ENCODE data around the gene IDS.
A peak's percentile ranks its signal among the peaks of the same experiment; 100 is the strongest.

The IDS gene

GRCh38 chrX:149499766-149500165 lies 5.3 kb downstream of the IDS start:
- Histone ChIP-seq H3K9me2 (replicated peaks; ENCODE audit: insufficient read depth, low read length) (no peaks in the 10 kb centered on the region), H3K27ac (ENCODE audit: low read length) (peak overlapping the region; percentile 93; the same call in 1 of the 2 replicates), H3K9me3 (replicated peaks; ENCODE audit: insufficient read depth, low read length) (no peaks in the 10 kb centered on the region), H2AFZ (ENCODE audit: low read length) (no peak overlapping the region), H3K36me3 (replicated peaks; ENCODE audit: insufficient read depth, low read length) (no peaks in the 10 kb centered on the region; the same call in 1 of the 2 replicates), H4K20me1 (ENCODE audit: insufficient read depth, low read length) (peaks cover 4% of the 10 kb centered on the region; the same call in 1 of the 2 replicates), H3K4me3 (ENCODE audit: low read length) (no peak overlapping the region), H3K9ac (ENCODE audit: low read length) (no peak overlapping the region; the same call in 1 of the 2 replicates), H3F3A (ENCODE audit: insufficient read depth, low read length) (peaks cover 33% of the 10 kb centered on the region), H3K4me1 (ENCODE audit: low read length) (peaks cover 32% of the 10 kb centered on the region), H3K27me3 (replicated peaks; ENCODE audit: insufficient read depth, low read length) (no peaks in the 10 kb centered on the region), H3K4me2 (ENCODE audit: low read depth, low read length) (peak overlapping the region; percentile 38), H3K79me2 (ENCODE audit: low read length) (peaks cover 20% of the 10 kb centered on the region)
- TF ChIP-seq EZH2phosphoT487 (IDR thresholded peaks at IDR 0.05; ENCODE audit: low read length) = no peak
- TF ChIP-seq EZH2 (optimal IDR thresholded peaks at IDR 0.05; ENCODE audit: low read depth, low read length) = no peak
- no peak for TF ChIP-seq CTCF (IDR thresholded peaks at IDR 0.05; ENCODE audit: low read length)
- DNase-seq = no peak

- Histone ChIP-seq H3K27ac (ENCODE audit: low read length) (no peak overlapping the region), H3K4me2 (ENCODE audit: low read depth, low read length) (no peak overlapping the region), H3K27me3 (replicated peaks; ENCODE audit: insufficient read depth, low read length) (no peaks in the 10 kb centered on the region), H3K4me3 (ENCODE audit: low read length) (no peak overlapping the region), H3F3A (ENCODE audit: insufficient read depth, low read length) (peaks cover 29% of the 10 kb centered on the region), H3K4me1 (ENCODE audit: low read length) (peaks cover 32% of the 10 kb centered on the region), H3K36me3 (replicated peaks; ENCODE audit: insufficient read depth, low read length) (no peaks in the 10 kb centered on the region; the same call in 1 of the 2 replicates), H4K20me1 (ENCODE audit: insufficient read depth, low read length) (peaks cover 4% of the 10 kb centered on the region; the same call in 1 of the 2 replicates), H3K79me2 (ENCODE audit: low read length) (peaks cover 14% of the 10 kb centered on the region; the same call in 1 of the 2 replicates), H3K9ac (ENCODE audit: low read length) (no peak overlapping the region), H3K9me3 (replicated peaks; ENCODE audit: insufficient read depth, low read length) (no peaks in the 10 kb centered on the region), H3K9me2 (replicated peaks; ENCODE audit: insufficient read depth, low read length) (no peaks in the 10 kb centered on the region), H2AFZ (ENCODE audit: low read length) (no peak overlapping the region)
- TF ChIP-seq EZH2phosphoT487 (IDR thresholded peaks at IDR 0.05; ENCODE audit: low read length) (no peak), EZH2 (optimal IDR thresholded peaks at IDR 0.05; ENCODE audit: low read depth, low read length) (no peak), CTCF (IDR thresholded peaks at IDR 0.05; ENCODE audit: low read length) (no peak)
- no peak for DNase-seq
Observed at GRCh38 chrX:149498767-149499166, 6.3 kb downstream of the IDS start.

GRCh38 chrX:149497626-149498025 lies 7.5 kb downstream of the IDS start:
- peaks cover 30% of the 10 kb centered on the region for H3K4me1 ChIP-seq (ENCODE audit: low read length)
- no peak overlapping the region for H2AFZ ChIP-seq (ENCODE audit: low read length)
- H3K4me3 ChIP-seq (ENCODE audit: low read length) = no peak overlapping the region
- H3K79me2 ChIP-seq (ENCODE audit: low read length) = peaks cover 14% of the 10 kb centered on the region; the same call in 1 of the 2 replicates
- no peak for DNase-seq
- H4K20me1 ChIP-seq (ENCODE audit: insufficient read depth, low read length) = peaks cover 4% of the 10 kb centered on the region; the same call in 1 of the 2 replicates
- H3K9ac ChIP-seq (ENCODE audit: low read length) = no peak overlapping the region
- TF ChIP-seq CTCF (IDR thresholded peaks at IDR 0.05; ENCODE audit: low read length) (no peak), EZH2 (optimal IDR thresholded peaks at IDR 0.05; ENCODE audit: low read depth, low read length) (no peak), EZH2phosphoT487 (IDR thresholded peaks at IDR 0.05; ENCODE audit: low read length) (no peak)
- H3K4me2 ChIP-seq (ENCODE audit: low read depth, low read length) = no peak overlapping the region
- H3K27ac ChIP-seq (ENCODE audit: low read length) = no peak overlapping the region
- no peaks in the 10 kb centered on the region; the same call in 1 of the 2 replicates for H3K36me3 ChIP-seq (replicated peaks; ENCODE audit: insufficient read depth, low read length)
- H3F3A ChIP-seq (ENCODE audit: insufficient read depth, low read length) = peaks cover 27% of the 10 kb centered on the region
- no peaks in the 10 kb centered on the region for H3K9me2 ChIP-seq (replicated peaks; ENCODE audit: insufficient read depth, low read length)
- H3K9me3 ChIP-seq (replicated peaks; ENCODE audit: insufficient read depth, low read length) = no peaks in the 10 kb centered on the region
- H3K27me3 ChIP-seq (replicated peaks; ENCODE audit: insufficient read depth, low read length) = no peaks in the 10 kb centered on the region
